ENCODE measurements around the gene RFFL. TPM values are rescaled to one million over a fixed set of nuclear protein-coding genes. Genes with fewer than 3 reads are reported as not detected.
"Not testable (repeated sequence)": the region's sequence is repeated elsewhere in the genome, so short reads cannot be mapped to it uniquely, and the experiment has no call there.

RFFL gene
- 10 to 100 TPM; 16.7 to 43.8 (median 30.8) TPM for total RNA-seq

DNA sequence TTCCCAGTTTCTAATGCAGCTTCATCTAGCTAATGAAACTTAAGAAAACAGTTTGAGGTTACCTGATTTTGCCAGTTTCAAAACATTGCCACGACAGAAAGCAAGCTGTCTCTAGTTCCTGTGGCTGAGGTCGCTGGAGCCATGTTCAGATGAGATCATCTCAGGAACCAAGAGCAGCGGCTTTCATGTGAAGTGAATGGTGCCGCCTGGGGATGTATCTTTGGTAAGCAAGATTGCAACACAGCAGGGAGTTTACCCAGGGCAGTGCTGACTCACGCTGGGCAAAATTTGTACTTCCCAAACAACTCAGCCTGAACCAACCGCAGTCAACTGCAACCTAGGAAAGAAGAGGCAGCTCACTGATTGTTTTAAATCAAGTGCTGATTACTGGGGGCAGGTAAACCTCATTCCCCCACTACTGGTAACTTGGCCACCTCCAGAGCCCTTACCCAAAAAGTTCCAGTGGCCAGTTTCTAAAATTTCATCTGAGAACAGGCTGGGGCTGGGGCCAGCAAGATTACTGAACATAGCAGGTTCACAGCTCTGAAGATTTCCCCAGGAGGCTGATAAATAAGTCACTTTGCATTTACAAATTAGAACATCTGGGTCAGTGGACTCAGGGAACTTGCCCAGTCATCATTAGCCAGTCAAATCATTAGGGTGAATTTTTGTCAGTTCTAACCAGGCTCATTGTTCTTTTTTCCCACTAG, at the start of gene RFFL:
Gene RFFL (minus strand): TSS at position 194 of the 710 bp plus-strand sequence. CDS start 37,154 bp downstream, outside the sequence.
- Histone ChIP-seq H3K27me3 (no peaks in the 10 kb centered on the region), H3K36me3 (peaks cover 0 to 13% of the 10 kb centered on the region in 2 donors), H3K4me1 (peaks cover 0 to 19% (median 6%) of the 10 kb centered on the region in 3 donors), H3K27ac (peak within 1 kb of the TSS; percentile 78 to 92 (median 81)), H3K9me3 (no peaks in the 10 kb centered on the region), H3K4me3 (peak within 1 kb of the TSS; percentile 12 to 31)
- peak; percentile 99 for ATAC-seq
- peak; percentile 87 for TF ChIP-seq POLR2AphosphoS5 (IDR thresholded peaks at IDR 0.05)
- no peak for TF ChIP-seq EP300 (IDR thresholded peaks at IDR 0.05)
- peak in 3 of 4 experiments; percentile 26 to 39 (median 35) for TF ChIP-seq CTCF (IDR thresholded peaks at IDR 0.05)
- TF ChIP-seq POLR2A (IDR thresholded peaks at IDR 0.05), result peak in 1 of 2 donors; percentile 6
- 1 to 5% methylated on average over 4 to 6 of the region's 6 CpGs for WGBS, 2 donors (ENCODE audit: low coverage in 1 of 2)

GRCh38 chr17:35110791-35111190, 47.3 kb upstream of the RFFL start:
- H3K27me3 ChIP-seq, ATAC-seq, H3K27ac ChIP-seq, H3K4me3 ChIP-seq, H3K9me3 ChIP-seq, H3K4me1 ChIP-seq: not testable (repeated sequence)
- 96 to 100% methylated on average over 4 to 6 of the region's 17 CpGs for WGBS, 2 donors (ENCODE audit: low coverage in 1 of 2)
- H3K36me3 ChIP-seq, result peaks cover 0 to 17% of the 10 kb centered on the region in 2 donors

DNA sequence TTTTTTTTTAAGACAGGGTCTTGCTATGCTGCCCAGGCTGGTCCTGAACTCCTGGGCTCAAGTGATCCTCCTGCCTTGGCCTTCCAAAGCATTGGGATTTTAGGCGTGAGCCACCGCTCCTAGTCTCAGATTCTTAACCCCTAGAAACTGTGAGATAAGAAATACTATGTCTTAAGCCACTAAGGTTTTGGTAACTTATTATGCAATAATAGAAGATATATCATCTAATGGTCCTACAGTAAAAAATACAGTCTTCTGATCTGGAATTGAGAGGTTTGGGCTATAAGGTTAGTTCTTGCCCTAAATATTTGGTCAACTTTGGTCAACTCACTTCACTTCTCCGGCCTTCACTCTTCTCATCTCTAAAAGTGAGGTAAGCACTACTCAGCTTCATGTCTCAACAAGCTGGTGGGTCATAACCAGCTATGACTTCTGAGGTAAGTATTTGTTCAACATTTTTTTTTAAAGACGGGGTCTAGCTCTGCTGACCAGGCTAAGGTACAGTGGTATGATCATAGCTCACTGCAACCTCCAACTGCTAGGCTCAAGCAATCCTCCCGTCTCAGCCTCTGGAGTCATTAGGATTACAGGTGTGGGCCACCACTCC, 41.4 kb upstream of the RFFL start:
- no peak overlapping the region for H3K4me3 ChIP-seq
- no peaks in the 10 kb centered on the region for H3K27me3 ChIP-seq
- no peak for ATAC-seq
- H3K9me3 ChIP-seq, result peaks cover 0 to 4% (median 0%) of the 10 kb centered on the region in 3 donors
- H3K36me3 ChIP-seq, result peaks cover 0 to 74% of the 10 kb centered on the region in 2 donors
- no peaks in the 10 kb centered on the region for H3K4me1 ChIP-seq
- 100% methylated on average over 5 of the region's 5 CpGs for WGBS, 2 donors (ENCODE audit: low coverage in 1 of 2)
- TF ChIP-seq POLR2AphosphoS5 (IDR thresholded peaks at IDR 0.05), result no peak
- TF ChIP-seq EP300 (IDR thresholded peaks at IDR 0.05), result no peak
- no peak for TF ChIP-seq CTCF (IDR thresholded peaks at IDR 0.05)
- TF ChIP-seq POLR2A (IDR thresholded peaks at IDR 0.05), result no peak
- H3K27ac ChIP-seq, result no peak overlapping the region

- no peak for ATAC-seq
- no peaks in the 10 kb centered on the region for H3K4me1 ChIP-seq
- peaks cover 0 to 91% of the 10 kb centered on the region in 2 donors for H3K36me3 ChIP-seq
- 81 to 100% methylated on average over 1 to 5 of the region's 5 CpGs for WGBS, 2 donors (ENCODE audit: low coverage in 1 of 2)
- TF ChIP-seq EP300 (IDR thresholded peaks at IDR 0.05) (no peak), POLR2AphosphoS5 (IDR thresholded peaks at IDR 0.05) (no peak), CTCF (IDR thresholded peaks at IDR 0.05) (no peak), POLR2A (IDR thresholded peaks at IDR 0.05) (no peak)
- no peak overlapping the region for H3K4me3 ChIP-seq
- no peak overlapping the region for H3K27ac ChIP-seq
- H3K27me3 ChIP-seq, result no peaks in the 10 kb centered on the region
- peaks cover 0 to 4% (median 0%) of the 10 kb centered on the region in 3 donors for H3K9me3 ChIP-seq
These were observed 39.8 kb upstream of the RFFL start for GRCh38 chr17:35103271-35103670.

- Histone ChIP-seq H3K27me3 (no peaks in the 10 kb centered on the region), H3K27ac (no peak overlapping the region), H3K4me3 (no peak overlapping the region), H3K9me3 (peaks cover 0 to 4% (median 0%) of the 10 kb centered on the region in 3 donors), H3K4me1 (no peaks in the 10 kb centered on the region), H3K36me3 (peaks cover 0 to 91% of the 10 kb centered on the region in 2 donors)
- TF ChIP-seq POLR2A (IDR thresholded peaks at IDR 0.05) (no peak), CTCF (IDR thresholded peaks at IDR 0.05) (no peak), POLR2AphosphoS5 (IDR thresholded peaks at IDR 0.05) (no peak), EP300 (IDR thresholded peaks at IDR 0.05) (no peak)
- 94 to 100% methylated on average over 2 of the region's 2 CpGs for WGBS, 2 donors (ENCODE audit: low coverage in 1 of 2)
- ATAC-seq, result no peak
These were observed 38.2 kb upstream of the RFFL start for GRCh38 chr17:35101725-35102124.
